ENCODE results near the gene TSPYL1. TPM values are rescaled to one million over a fixed set of nuclear protein-coding genes. Genes with fewer than 3 reads are reported as not detected.
A peak's percentile ranks its signal among the peaks of the same experiment; 100 is the strongest.

Gene TSPYL1
- total and polyA plus RNA-seq, 10 of the 15 experiments (the other 5 are each of a cell fraction or from before 2014, with no cell fraction given) = 22.9 to 44.1 (median 27.0) TPM

- DNase-seq (ENCODE audit: low read depth, low spot score) (no peak), ATAC-seq (peak; percentile 21; the same call in 1 of the 3 replicates), FAIRE-seq (no peak)
- intact Hi-C loops (cut with micrococcal nuclease; ENCODE audit: unreplicated experiment) = no loop called here
- Histone ChIP-seq H3K9me3 (replicated peaks; ENCODE audit: control insufficient read depth, insufficient read depth, low read length) (no peaks in the 10 kb centered on the region), H3K36me3 (ENCODE audit: control insufficient read depth in 2 of 2, insufficient read depth in 2 of 2, low read length in 1 of 2) (peaks cover 0 to 14% of the 10 kb centered on the region in 2 experiments; a peak in 3 of 4 replicates), H3K27me3 (replicated peaks in 1 of 2; ENCODE audit: control insufficient read depth in 2 of 2, insufficient read depth in 2 of 2, low read length in 1 of 2) (no peaks in the 10 kb centered on the region), H3K9ac (ENCODE audit: control insufficient read depth, insufficient read depth, low read length) (no peak overlapping the region), H3K4me1 (ENCODE audit: control insufficient read depth, insufficient read depth, low read length) (no peaks in the 10 kb centered on the region), H4K20me1 (ENCODE audit: control insufficient read depth, insufficient read depth) (no peaks in the 10 kb centered on the region), H2AFZ (ENCODE audit: control insufficient read depth, low read depth, low read length) (no peak overlapping the region), H3K79me2 (ENCODE audit: control insufficient read depth, insufficient read depth, low read length) (no peaks in the 10 kb centered on the region), H3K4me2 (ENCODE audit: control insufficient read depth, insufficient read depth) (no peak overlapping the region), H3K4me3 (no peak overlapping the region), H3K27ac (ENCODE audit: control insufficient read depth, insufficient read depth) (no peak overlapping the region)
- in situ Hi-C loops (cut with MboI) = no loop called here
- WGBS (ENCODE audit: insufficient coverage, insufficient replicate concordance, low lambda C conversion rate, missing lambda C conversion rate) = 96% methylated on average over 17 of the region's 17 CpGs
- ChIA-PET CTCF (interaction anchor here (0.7 to 2.6 kb wide), 6 partner anchors 11 to 94 kb away, joined by 3 to 13 read pairs (median 4); no protein-coding TSS in a partner anchor), SMC1A (ENCODE audit: uncharacterized antibody, unreplicated experiment) (interaction anchor here (0.6 to 1.7 kb wide), 3 partner anchors 14 to 331 kb away, joined by 3 read pairs; no protein-coding TSS in a partner anchor), RAD21 (ENCODE audit: unreplicated experiment) (interaction anchor here (1.5 kb wide), 1 partner anchor 11 kb away, joined by 4 read pairs; no protein-coding TSS in a partner anchor), POLR2A (interaction anchor here (0.6 kb wide), 1 partner anchor 224 kb away, joined by 3 read pairs; no protein-coding TSS in a partner anchor)
- BruUV-seq (replicated peaks) = TSS peak; percentile 48
- no peak for TF ChIP-seq ZSCAN29 (IDR thresholded peaks at IDR 0.05)
- TF ChIP-seq NKRF (conservative IDR thresholded peaks at IDR 0.05) = no peak
- no peak for TF ChIP-seq CTCF (IDR thresholded peaks at IDR 0.05 in 2 of 3, conservative IDR thresholded peaks at IDR 0.05 in 1 of 3; ENCODE audit: control insufficient read depth in 2 of 3, extremely low read depth in 1 of 3, insufficient read depth in 1 of 3, low read depth in 3 of 3, low read length in 3 of 3)
- no peak for TF ChIP-seq ZNF24 (IDR thresholded peaks at IDR 0.05)
- peak; percentile 32; the same call in 1 of the 2 replicates for TF ChIP-seq NFYB (IDR thresholded peaks at IDR 0.05; ENCODE audit: insufficient read depth, low read depth, low read length)
- peak; percentile 73 for TF ChIP-seq PKNOX1 (IDR thresholded peaks at IDR 0.05)
- no peak for TF ChIP-seq RAD51 (IDR thresholded peaks at IDR 0.05)
- TF ChIP-seq, protein P1, sequence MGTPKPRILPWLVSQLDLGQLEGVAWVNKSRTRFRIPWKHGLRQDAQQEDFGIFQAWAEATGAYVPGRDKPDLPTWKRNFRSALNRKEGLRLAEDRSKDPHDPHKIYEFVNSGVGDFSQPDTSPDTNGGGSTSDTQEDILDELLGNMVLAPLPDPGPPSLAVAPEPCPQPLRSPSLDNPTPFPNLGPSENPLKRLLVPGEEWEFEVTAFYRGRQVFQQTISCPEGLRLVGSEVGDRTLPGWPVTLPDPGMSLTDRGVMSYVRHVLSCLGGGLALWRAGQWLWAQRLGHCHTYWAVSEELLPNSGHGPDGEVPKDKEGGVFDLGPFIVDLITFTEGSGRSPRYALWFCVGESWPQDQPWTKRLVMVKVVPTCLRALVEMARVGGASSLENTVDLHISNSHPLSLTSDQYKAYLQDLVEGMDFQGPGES (IDR thresholded peaks at IDR 0.05) = no peak
- no peak for TF ChIP-seq MYC (IDR thresholded peaks at IDR 0.05; ENCODE audit: insufficient read depth, insufficient read length, insufficient replicate concordance, low read length, severe bottlenecking)
- no peak for TF ChIP-seq NRF1 (conservative IDR thresholded peaks at IDR 0.05; ENCODE audit: low read depth, low read length)
- no peak for TF ChIP-seq IRF5 (IDR thresholded peaks at IDR 0.05; ENCODE audit: borderline replicate concordance)
- no peak for TF ChIP-seq ZBED1 (IDR thresholded peaks at IDR 0.05; ENCODE audit: borderline replicate concordance)
- no peak for TF ChIP-seq HDAC6 (IDR thresholded peaks at IDR 0.05; ENCODE audit: unreplicated experiment)
- TF ChIP-seq KDM1A (IDR thresholded peaks at IDR 0.05; ENCODE audit: borderline replicate concordance) = no peak
- TF ChIP-seq SUZ12 (IDR thresholded peaks at IDR 0.05; ENCODE audit: unreplicated experiment) = no peak
- peak; percentile 86 for TF ChIP-seq RFX5 (IDR thresholded peaks at IDR 0.05; ENCODE audit: low read depth, low read length)
Observed at GRCh38 chr6:116229287-116229913, 50.3 kb downstream of the TSPYL1 start.
